ENCODE results near the gene CHIA.

The CHIA gene

GRCh38 chr1:111290630-111291029 lies at the start of gene CHIA:
TSS of gene CHIA (plus strand) at chr1:111290851. CDS start at chr1:111310468, 19,617 bp downstream.
- DNase-seq = no peak

- no peak for DNase-seq
Observed at GRCh38 chr1:111241797-111242196, 48.9 kb upstream of the CHIA start.

- DNase-seq = no peak
Observed at GRCh38 chr1:111242805-111243523, 47.7 kb upstream of the CHIA start.

- DNase-seq = no peak
Observed at GRCh38 chr1:111247125-111247838, 43.4 kb upstream of the CHIA start.

- no peak for DNase-seq
Observed at GRCh38 chr1:111249960-111250359, 40.7 kb upstream of the CHIA start.

- DNase-seq = no peak
Observed at GRCh38 chr1:111251570-111251969, 39.1 kb upstream of the CHIA start.

- no peak for DNase-seq
Observed at GRCh38 chr1:111252786-111253185, 37.9 kb upstream of the CHIA start.

- DNase-seq = no peak
Observed at GRCh38 chr1:111253876-111254275, 36.8 kb upstream of the CHIA start.

GRCh38 chr1:111256988-111257658 lies 33.5 kb upstream of the CHIA start:
- DNase-seq = no peak

- no peak for DNase-seq
Observed at GRCh38 chr1:111267801-111268508, 22.7 kb upstream of the CHIA start.

GRCh38 chr1:111269825-111270406 lies 20.7 kb upstream of the CHIA start:
- no peak for DNase-seq

- DNase-seq = peak; percentile 32
Observed at GRCh38 chr1:111270771-111271463, 19.7 kb upstream of the CHIA start.

- peak; percentile 7 for DNase-seq
Observed at GRCh38 chr1:111271464-111271801, 19.2 kb upstream of the CHIA start.

GRCh38 chr1:111272081-111272480 lies 18.6 kb upstream of the CHIA start:
- DNase-seq = no peak

GRCh38 chr1:111274653-111275052 lies 16.0 kb upstream of the CHIA start:
- peak; percentile 23 for DNase-seq

- peak; percentile 64 for DNase-seq
Observed at GRCh38 chr1:111275079-111275478, 15.6 kb upstream of the CHIA start.

GRCh38 chr1:111275780-111276433 lies 14.7 kb upstream of the CHIA start:
- no peak for DNase-seq

- peak; percentile 9 for DNase-seq
Observed at GRCh38 chr1:111279144-111279543, 11.5 kb upstream of the CHIA start.

- DNase-seq = no peak
Observed at GRCh38 chr1:111280267-111280666, 10.4 kb upstream of the CHIA start.

- DNase-seq = no peak
Observed at GRCh38 chr1:111281411-111281810, 9.2 kb upstream of the CHIA start.

- DNase-seq = no peak
Observed at GRCh38 chr1:111283838-111284237, 6.8 kb upstream of the CHIA start.

- no peak for DNase-seq
Observed at GRCh38 chr1:111285879-111286278, 4.8 kb upstream of the CHIA start.
